Activated T-cell treated with anti-CD3 and anti-CD28 coated beads for 4 hours (primary cell): ENCODE data around the gene CAMTA1.
"Not testable (repeated sequence)": the region's sequence is repeated elsewhere in the genome, so short reads cannot be mapped to it uniquely, and the experiment has no call there.

Experiments used
- DNase-seq: peaks from one replicate; pipeline ENCODE4 v3.0.0-alpha.2; 2020

The CAMTA1 gene

DNA sequence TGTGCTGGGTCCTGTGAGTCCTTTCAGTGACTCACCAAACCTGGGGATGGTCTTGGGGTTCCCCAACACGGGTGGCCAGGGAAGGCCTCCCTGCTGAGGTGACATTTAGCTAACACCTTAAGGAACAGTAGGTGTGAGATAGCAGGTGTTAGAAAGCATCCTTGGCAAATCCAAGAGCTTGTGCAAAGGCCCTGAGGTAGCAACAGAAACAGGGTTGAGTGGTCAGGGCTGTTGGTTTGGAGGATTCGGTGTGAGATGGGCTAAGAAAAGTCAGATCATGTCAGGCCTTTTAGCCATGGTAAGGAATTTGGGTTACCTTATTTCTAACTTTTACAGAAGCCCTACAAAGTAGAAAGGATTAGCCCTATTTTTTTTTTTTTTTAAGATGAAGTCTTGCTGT, 343.0 kb downstream of the CAMTA1 start:
- DNase-seq, result no peak

DNA sequence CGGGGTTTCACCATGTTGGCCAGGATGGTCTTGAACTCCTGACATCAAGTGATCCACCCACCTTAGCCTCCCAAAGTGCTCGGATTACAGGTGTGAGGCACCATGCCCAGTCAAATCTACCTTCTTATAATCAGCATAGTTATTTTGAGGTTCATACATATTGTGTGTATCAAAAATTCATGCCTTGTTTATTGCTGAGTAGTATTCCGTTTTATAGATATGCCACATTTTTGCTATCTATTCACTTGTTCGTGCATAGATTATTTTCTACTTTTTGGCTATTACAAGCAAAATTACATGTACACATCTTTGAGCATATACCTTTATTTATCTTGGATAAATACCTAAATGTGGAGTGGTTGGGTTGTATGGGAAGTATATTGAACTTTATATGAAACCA, 344.9 kb downstream of the CAMTA1 start:
- no peak for DNase-seq

DNA sequence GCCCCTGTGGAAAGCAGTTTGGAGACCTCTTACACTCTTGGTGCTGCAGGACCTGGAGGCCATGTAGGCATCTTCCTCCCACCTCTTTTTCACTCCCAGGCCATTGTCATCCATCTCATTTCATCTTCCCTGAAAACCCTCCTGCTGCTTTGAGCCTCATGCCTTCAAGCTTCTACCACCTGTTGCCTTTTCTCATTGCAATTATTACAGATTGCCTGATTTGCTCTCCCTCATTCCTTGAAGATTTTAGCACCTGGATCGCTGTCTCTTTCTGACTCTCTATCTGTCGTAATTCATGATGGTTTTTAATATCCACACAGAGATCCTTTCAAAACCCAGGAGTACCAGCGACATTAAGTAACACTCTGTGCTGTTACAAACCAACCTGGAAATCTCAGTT, 350.2 kb downstream of the CAMTA1 start:
- no peak for DNase-seq

DNA sequence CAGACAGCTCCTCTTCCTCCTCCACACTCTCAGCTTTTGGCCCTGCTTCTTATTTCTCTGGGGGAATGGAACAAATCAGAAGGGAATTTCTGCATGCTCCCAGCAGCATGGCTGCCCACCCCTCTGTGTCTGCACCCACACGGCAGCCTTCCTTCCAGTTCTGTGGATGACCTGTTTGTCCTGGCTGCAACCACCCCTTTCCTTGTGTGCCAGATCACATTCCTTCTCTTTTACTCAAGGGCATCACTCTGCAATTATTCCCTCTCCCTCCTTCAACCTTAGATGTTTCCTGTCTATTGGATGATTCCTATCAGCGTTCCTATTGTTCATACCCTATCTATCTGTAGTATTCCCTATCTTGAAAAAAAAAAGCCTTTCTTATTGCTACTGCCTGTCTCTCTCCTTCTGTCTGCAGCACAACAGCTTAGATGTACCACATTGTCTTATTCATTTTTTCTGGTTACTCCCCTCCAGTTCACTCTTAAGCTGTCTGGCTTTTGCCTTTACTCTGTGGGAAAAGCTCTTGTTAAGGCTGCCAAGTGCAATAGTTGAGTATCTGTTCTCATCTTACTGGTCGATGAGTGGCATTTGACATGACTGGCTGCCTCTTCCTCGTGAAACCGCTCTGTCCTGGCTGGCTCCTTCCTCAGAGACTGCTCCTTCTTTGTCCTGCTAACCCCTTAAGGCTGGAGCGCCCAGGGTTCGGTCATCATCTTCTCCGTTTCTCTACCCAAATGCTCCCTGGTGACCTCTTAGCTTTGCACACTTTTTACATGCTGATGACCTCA, 351.1 kb downstream of the CAMTA1 start:
- DNase-seq, result no peak

DNA sequence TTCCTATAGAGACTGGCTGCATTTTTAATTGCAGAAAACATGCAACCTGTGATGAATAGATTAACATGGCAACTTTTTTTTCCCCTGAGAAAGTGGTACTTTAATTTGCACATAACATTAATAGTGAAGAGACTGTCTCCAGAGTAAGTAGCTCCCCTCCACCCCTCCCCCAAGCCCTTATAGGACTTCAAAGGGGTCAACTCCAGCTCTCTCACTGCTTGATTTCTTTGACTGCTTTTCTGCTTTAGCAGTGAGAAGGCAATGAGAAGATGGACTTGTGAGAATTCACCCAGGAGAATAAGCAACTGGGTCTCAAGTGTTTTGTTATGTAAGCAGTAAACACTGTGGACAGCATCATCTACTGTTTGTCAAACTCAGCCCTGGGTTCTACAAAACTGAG, 355.0 kb downstream of the CAMTA1 start:
- DNase-seq, result no peak

DNA sequence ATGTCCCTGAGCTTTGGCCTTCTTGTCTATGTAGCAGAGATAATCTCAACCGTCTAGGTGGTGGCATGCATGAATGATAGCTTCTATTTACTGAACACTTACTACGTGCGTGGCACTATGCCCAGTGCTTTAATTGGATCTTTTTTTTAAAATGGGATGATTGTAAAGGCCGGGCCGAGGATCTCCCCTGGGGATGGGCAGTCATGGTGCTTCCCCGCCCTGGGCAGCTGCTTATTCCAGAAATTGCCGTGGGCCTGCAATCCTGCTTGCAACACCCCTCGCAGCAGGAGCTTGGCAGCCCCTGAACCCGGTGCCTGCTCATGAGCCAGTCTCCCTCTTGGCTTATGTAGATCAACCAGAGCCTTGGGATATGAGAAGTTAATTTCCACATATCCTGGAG, 360.7 kb downstream of the CAMTA1 start:
- DNase-seq, result no peak

DNA sequence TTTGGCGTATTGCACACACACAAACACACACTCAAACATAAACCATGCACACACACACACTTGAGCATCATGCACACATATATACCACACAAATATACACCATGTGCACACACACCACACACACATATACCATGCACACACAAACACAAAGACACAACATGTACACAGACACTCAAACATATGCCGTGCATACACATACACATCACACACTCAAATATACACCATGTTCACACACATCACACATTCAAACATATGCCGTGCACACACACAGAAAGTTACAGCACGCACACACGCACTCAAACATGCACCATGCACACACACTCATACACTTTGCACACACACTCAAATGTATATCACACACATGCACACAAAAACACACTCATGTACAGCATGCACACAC, 361.5 kb downstream of the CAMTA1 start:
- DNase-seq, result no peak

DNA sequence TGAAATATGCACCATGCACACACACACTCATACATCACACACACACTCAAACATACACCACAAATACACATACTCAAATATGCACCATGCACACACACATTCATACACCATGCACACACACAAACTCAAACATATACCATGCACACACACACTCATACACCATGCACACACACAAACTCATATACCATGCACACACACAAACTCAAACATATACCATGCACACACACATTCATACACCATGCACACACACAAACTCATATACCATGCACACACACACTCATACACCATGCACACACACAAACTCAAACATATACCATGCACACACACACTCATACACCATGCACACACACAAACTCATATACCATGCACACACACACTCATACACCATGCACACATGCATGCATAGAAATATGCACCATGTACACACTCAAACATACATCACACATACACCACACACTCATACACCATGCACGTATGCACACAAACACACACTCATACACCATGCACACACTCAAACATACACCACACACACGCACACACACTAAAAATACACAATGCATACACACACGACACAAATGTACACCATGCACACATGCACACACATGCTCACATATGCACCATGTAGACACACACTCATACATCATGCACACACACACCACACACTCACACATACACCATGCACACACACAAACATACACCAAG, 362.5 kb downstream of the CAMTA1 start:
- not testable (repeated sequence) for DNase-seq

DNA sequence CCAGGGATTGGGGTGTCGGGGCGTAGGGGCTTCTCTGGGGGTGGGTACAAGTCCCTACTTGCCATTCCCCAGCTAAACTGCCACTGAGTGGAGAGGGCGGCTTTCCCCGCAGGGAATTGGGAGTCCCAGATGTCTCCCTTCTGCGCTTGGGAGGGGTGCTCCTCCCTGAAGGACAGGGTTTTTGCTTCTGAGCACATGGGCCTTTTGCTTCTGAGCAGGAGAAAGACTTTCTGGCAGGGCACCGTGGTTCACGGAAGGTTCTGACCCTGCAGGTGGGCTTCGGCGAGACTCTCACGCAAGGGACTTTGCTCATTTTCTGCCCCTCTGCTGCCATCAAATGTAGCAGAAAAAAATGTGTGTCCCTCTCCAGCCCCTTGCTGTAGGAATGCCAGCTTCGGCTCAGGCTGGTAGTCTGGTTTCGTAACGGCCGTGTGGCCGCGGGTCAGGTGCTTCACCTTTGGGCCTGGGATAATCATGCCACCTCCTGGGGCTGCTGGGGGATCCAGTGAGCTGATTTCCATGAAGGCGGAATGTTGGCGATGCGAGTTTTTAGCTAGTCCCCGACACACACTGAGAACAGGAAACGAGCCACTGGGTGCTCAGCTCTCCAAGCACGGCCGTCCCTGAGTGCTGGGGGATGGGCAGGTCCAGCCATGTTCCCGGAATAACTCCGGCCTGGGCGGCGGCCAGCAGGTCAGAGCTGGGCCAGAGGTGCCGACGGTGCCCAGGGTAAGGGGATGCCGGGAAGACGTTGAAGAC, 364.0 kb downstream of the CAMTA1 start:
- no peak for DNase-seq

DNA sequence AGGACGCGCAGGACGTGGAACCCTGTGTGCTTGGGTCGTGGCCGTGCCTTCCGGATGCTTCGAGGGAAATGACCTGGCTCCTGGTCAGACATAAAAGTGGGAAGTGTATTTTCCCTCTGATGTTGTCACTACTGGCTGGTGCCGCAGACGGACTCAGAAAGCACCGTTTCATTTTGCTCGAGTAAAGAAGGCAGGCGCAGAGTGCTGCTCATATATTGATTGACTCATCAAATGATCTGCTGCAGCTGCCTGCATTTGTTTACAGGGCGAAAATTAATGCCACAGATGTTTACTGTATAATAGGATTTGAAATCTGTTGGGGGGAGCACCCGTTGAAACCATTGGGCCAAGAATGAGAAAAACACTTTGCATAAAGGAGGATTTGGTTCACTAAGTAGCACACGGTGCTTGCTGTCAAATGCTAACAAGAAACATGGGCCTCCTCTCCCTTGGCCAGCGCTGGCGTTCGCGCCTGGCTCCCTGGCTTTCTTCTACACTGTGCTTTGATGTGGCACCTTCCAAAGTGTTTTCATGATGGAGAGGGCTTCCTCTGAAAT, 365.5 kb downstream of the CAMTA1 start:
- no peak for DNase-seq

DNA sequence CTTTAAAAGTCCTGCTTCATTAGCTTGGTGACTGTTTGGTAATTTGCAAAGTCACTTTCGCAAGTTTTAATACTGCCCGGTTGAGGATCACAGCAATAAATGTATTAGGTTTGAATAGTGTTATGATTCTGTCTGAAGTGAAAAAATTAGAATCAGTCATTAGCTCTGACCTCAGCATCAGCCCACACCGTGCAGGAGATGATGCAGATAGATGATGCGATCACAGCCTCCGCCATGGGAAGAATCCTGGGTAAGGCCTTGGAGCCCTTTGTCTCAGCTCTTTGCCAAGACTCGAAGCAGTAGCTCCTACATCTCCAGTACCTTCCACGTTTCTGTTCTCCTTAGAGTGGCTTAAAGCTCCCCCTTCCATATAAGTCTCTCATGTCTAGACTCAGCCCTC, 366.7 kb downstream of the CAMTA1 start:
- no peak for DNase-seq

DNA sequence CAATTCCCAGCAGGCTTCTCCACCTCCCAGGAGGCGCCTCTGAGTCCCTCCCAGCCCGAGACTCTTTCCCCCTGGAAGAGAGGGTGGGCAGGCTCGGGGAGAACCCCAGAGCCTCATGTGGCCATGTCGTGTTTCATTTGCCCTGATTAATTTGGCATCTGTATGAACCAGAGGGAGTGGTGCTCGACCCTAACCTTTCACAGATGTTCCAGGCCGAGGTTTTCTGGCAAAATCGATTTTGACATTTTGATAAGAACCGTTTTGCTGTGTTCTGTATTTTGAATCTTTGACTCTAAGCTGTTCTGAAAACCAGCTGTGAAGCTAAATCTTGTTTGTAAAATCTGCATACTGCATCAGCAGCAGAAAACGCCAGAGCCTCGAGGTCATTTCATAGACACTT, 367.4 kb downstream of the CAMTA1 start:
- DNase-seq, result no peak

DNA sequence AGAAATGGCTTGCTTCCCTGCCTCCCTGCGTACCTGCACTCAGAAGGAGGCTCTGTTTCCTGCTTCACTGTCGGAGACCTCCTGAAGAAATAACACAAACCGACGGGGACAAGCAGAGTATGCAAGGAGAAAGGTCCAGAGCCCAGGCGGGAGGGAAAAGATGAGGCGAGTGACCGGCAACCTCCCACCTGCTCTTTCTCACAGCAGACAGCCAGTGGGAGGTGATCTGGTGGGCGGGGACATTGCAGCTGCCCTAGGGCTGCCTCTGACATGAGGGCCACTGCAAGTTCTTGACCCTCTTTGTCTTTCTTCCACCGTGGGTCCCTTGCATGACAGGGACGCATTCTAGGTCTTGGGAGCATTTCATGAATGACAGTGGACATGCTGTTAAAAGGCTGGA, 368.2 kb downstream of the CAMTA1 start:
- no peak for DNase-seq

DNA sequence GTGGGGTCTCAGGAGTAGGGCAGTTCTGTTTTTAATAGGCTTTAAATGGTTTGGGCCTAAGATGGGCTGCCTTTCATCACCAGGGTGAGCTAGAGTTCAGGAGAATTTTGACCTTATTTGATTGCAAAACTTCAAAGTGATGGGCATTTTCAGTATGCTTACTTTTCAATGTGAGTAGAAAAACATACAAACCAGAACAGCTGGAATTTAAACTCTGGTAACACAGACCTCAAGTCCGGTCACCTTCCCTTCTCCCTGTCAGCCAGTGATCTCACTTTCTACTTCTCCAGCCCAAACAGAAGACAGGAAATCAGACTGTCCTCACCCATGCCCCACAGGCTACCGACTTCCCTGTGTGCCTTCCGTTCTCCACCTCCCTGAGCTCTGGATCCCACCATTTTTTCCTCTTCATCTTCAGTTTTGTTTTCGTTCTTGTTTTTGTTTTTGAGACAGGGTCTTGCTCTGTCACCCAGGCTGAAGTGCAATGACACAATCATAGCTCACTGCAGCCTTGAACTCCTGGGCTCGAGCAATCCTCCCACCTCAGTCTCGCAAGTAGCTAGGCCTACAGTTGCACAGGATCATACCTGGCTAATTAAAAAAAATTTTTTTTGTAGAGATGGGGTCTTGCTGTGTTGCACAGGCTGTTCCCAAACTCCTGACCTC, 374.0 kb downstream of the CAMTA1 start:
- DNase-seq, result no peak

DNA sequence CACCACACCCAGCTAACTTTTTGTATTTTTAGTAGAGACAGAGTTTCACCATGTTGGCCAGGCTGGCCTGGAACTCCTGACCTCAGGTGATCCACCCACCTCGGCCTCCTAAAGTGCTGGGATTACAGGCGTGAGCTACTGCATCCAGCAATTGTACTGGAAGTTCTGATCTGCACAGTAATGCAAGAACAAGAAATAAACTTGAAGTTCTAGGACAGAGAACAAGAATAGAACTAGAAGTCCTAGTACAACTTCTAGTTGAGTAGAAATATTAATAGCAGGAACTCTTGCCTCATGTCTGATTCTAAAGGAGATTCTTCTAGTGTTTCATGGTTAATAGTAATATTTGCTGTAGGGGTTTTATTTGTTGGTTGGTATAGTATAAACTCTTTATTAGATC, 383.3 kb downstream of the CAMTA1 start:
- not testable (repeated sequence) for DNase-seq

DNA sequence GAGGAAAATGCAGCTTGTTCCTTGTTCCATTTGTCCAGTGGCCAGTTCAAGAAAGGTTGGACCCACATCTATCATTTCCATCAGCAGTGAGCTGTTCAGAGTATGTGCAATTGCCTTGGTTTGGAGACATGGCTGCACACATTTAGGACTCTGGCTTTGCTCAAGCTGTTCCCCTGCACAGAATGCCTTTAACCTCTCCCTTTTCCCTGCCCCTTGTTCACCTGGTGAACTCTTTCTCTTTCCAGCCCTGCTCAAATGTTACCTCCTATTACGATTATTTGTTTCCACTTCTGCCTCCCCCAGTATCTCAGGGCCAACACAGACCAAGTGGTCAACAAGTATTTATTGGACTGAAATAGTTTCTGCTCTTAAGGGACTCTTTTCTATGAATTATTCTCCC, 385.9 kb downstream of the CAMTA1 start:
- DNase-seq, result no peak

DNA sequence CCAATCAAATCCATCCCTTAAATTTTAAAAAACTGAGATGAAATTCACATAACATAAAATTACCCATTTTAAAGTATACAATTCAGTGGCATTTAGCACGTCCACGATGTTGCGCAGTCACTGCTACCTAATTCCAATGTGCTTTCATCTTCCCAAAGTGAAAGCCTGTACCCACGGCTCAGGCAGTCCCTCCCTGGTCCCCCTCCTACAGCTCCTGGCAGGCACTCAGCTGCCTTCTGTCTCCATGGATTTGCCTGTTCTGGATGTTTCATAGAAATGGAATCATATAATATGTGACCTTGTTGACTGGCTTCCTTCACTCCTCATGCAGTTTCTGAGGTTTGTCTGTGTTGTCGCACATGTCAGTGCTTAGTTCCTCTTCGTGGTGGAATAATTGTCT, 386.3 kb downstream of the CAMTA1 start:
- no peak for DNase-seq

DNA sequence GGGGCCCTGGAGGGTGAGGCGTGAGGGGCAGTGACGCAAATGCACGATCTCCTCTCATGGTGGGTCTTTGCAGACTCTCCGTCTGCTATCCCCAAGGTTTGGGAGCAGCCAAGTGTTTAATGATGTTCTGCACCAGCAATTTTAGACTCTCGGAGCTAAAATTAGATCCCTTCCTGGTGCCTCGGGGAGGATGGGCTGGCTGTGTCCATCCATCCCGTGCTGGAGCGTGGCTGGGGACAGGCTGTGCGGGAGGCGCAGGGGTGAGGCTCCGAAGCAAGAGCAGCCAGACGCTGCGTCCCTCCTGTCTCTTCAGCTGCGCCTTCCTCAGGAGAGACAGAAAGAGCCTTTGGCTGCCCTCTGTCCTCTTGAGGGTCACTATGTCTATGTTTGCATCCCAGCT, 387.6 kb downstream of the CAMTA1 start:
- DNase-seq, result no peak

DNA sequence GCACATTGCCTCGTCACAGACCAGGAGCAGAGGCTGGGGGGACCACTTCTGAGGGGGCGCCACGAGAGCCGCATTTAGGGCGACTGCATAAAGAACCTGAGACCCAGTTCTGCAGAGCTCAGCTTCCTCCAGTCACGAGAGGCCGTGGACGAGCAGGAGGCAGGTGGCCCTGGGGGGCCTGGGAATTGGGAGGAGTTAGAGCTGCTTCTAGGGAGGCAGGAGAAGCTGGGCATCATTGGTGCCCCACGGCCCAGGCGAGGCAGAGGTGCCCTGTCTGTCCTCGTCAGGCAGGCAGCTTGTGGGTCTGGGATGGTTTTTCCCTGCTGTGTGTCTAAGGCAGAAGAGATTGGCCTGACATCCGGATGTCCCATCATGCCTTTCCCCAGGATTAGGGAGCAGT, 389.3 kb downstream of the CAMTA1 start:
- DNase-seq, result no peak

DNA sequence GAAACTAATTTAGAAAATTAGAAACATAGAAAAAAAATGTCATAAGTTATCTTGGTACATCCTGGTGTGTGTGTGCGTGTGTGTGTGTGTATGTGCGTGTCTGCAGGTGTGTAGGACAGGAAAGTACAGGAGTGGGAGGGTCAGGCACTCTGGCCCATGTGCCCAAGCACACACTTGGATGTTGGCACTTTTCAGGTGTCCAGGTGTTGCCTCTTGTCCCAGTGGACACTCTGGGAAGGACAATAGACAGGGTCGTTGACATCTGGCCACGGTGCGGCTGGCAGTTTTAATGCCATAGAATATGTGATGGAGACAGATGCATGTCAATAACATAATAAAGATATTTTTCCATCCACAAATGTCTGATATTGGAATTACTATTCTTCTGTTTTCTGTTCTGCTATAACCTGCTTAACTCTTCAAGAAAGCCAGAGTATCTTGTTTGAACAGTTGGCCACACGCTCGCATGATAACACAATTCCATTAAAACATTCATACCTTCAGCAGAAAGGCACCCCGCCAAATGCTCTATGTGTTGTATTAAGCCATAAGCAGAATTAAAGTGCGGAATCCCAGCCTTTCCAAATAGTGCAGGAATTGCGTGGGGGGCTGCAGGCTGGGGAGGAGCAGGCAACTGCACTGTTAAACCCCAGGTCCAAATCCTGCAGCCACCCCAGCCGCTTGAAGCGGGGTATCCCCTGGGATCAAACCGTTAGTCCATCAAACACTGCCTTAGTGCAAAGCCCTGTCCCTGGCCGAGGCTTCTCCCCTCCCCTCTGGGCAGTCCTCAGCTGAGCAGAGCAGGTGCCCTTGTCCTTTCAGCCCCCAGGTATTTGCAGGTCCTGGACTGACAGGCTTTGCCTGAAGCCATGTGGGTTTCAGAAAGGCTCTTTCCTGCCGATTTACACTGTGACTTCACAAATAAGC, 390.0 kb downstream of the CAMTA1 start:
- DNase-seq, result no peak

DNA sequence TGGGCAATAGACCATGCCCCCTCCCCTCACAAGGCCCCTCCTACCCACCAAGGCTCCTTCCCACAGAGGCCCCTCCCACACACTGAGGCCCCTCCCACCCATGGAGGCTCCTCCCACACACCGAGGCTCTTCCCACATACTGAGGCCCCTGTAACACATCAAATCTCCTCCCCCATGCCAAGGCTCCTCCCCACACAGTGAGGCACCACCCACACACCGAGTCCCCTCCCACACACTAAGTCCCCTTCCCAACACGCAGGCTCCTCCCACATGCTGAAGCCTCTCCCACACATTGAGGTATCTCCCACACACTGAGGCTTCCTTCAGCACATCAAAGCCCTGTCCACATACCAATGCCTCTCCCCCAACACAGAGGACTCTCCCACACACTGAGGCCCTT, 391.8 kb downstream of the CAMTA1 start:
- DNase-seq, result no peak
